H1 (cell line): ENCODE measurements around the gene LMNB1. TPM values are rescaled to one million over a fixed set of nuclear protein-coding genes. Genes with fewer than 3 reads are reported as not detected.

Experiments
- CTCF ChIA-PET: fragments of 300-600 bp; sonication (Branson Sonifier 250); formaldehyde crosslinking; loops from one replicate; lab custom pipeline; 2021; ENCODE audit not compliant: partially characterized antibody; lab: Charles Lee
- POLR2A ChIA-PET: fragments of 300-600 bp; sonication (Branson Sonifier 250); formaldehyde crosslinking; loops from one replicate; lab custom pipeline; 2021; ENCODE audit warnings: inconsistent platforms; ENCODE audit not compliant: partially characterized antibody; lab: Charles Lee
- DNase-seq, 2 experiments: peaks; one replicate each; pipeline versions ENCODE4 v3.0.0 to v3.0.0-alpha.2; 2010 to 2022; ENCODE audit warnings: low spot score in 2 of 2, low read depth in 1 of 2, mixed read lengths in 1 of 2
- FAIRE-seq: peaks from 2 replicates; lab custom pipeline; 2011; peaks lifted over from hg19 to GRCh38; lab: Jason Lieb, UNC
- H2AFZ ChIP-seq: 2 replicates; pipeline ENCODE4 v1.8.1; 2012; ENCODE audit warnings: low read length, inconsistent platforms
- H2AK5ac ChIP-seq: 2 replicates; pipeline ENCODE4 v1.6.1; 2013; ENCODE audit warnings: low read depth, low read length
- H2BK120ac ChIP-seq: replicated peaks from 2 replicates; pipeline ENCODE3; 2013; ENCODE audit warnings: low read depth, low read length, inconsistent platforms
- H2BK12ac ChIP-seq: 2 replicates; pipeline ENCODE4 v1.6.1; 2013; ENCODE audit warnings: low read depth, low read length
- H2BK15ac ChIP-seq: 2 replicates; pipeline ENCODE4 v1.6.1; 2013; ENCODE audit warnings: low read length
- H2BK20ac ChIP-seq: 2 replicates; pipeline ENCODE4 v1.6.1; 2013; ENCODE audit warnings: low read length
- H2BK5ac ChIP-seq: 2 replicates; pipeline ENCODE4 v1.6.1; 2013; ENCODE audit warnings: low read depth, low read length
- H3K14ac ChIP-seq: 2 replicates; pipeline ENCODE4 v1.6.1; 2013; ENCODE audit warnings: inconsistent platforms; ENCODE audit not compliant: insufficient read length
- H3K18ac ChIP-seq: 2 replicates; pipeline ENCODE4 v1.6.1; 2013; ENCODE audit warnings: low read length; ENCODE audit errors: extremely low read depth
- H3K23ac ChIP-seq: 2 replicates; pipeline ENCODE4 v1.6.1; 2013; ENCODE audit warnings: inconsistent platforms; ENCODE audit not compliant: insufficient read length
- H3K23me2 ChIP-seq: 2 replicates; pipeline ENCODE4 v1.6.1; 2013; ENCODE audit warnings: low read depth, low read length
- H3K27ac ChIP-seq: 2 replicates; pipeline ENCODE4 v1.6.1; 2011; ENCODE audit warnings: low read depth, low read length, inconsistent platforms
- H3K27me3 ChIP-seq, 4 experiments: replicated peaks in 1 of 4; 1 replicate in 1 of 4; 2 replicates in 3 of 4; pipeline versions ENCODE4 v1.6.1 to v1.8.1; 2011 to 2013; ENCODE audit warnings: low read length in 3 of 4, mild to moderate bottlenecking in 3 of 4, inconsistent platforms in 2 of 4, mixed read lengths in 2 of 4, moderate library complexity in 1 of 4; ENCODE audit not compliant: control insufficient read depth in 3 of 4, insufficient read depth in 3 of 4; ENCODE audit errors: extremely low read depth in 1 of 4
- H3K36me3 ChIP-seq, 4 experiments: 2 replicates each; pipeline versions ENCODE4 v1.6.1 to v1.8.1; 2011 to 2013; ENCODE audit warnings: mild to moderate bottlenecking in 4 of 4, low read length in 3 of 4, moderate library complexity in 2 of 4, control low read depth in 1 of 4, inconsistent platforms in 1 of 4; ENCODE audit not compliant: insufficient read depth in 4 of 4, control insufficient read depth in 2 of 4
- H3K4ac ChIP-seq: replicated peaks from 2 replicates; pipeline ENCODE3; 2013; ENCODE audit warnings: low read length, low read depth, mixed read lengths, inconsistent platforms; ENCODE audit not compliant: insufficient read length
- H3K4me1 ChIP-seq, 4 experiments: replicated peaks in 1 of 4; 1 replicate in 1 of 4; 2 replicates in 3 of 4; pipeline versions ENCODE4 v1.6.1 to v1.8.1; 2011 to 2013; ENCODE audit warnings: low read length in 3 of 4, inconsistent platforms in 2 of 4, mixed read lengths in 1 of 4; ENCODE audit not compliant: insufficient read depth in 4 of 4, control insufficient read depth in 3 of 4
- H3K4me2 ChIP-seq, 2 experiments: 2 replicates each; pipeline versions ENCODE4 v1.6.1 to v1.8.1; 2011 to 2013; ENCODE audit warnings: low read depth in 2 of 2, low read length in 2 of 2, control low read depth in 1 of 2, inconsistent platforms in 1 of 2, mild to moderate bottlenecking in 1 of 2; ENCODE audit not compliant: insufficient read depth in 1 of 2
- H3K4me3 ChIP-seq, 4 experiments: fragments of 200-600, 300-600 bp in 1 of 4; sonication (generic), shearing (Covaris generic), sonication (Bioruptor Twin) in 1 of 4; 2 replicates each; pipeline versions ENCODE4 v1.5.1 to v1.8.1; 2011 to 2016; ENCODE audit warnings: low read length in 4 of 4, low read depth in 3 of 4, control low read depth in 2 of 4, inconsistent platforms in 2 of 4, mild to moderate bottlenecking in 2 of 4, mixed read lengths in 1 of 4, moderate library complexity in 1 of 4; ENCODE audit not compliant: insufficient read depth in 2 of 4; ENCODE audit errors: extremely low read depth in 1 of 4
- H3K56ac ChIP-seq: replicated peaks from 2 replicates; pipeline ENCODE3; 2013; ENCODE audit warnings: low read depth, mild to moderate bottlenecking, mixed read lengths, low read length, inconsistent platforms; ENCODE audit not compliant: insufficient read length
- H3K79me1 ChIP-seq: 2 replicates; pipeline ENCODE4 v1.6.1; 2013; ENCODE audit warnings: low read depth, low read length, control low read depth
- H3K79me2 ChIP-seq, 2 experiments: 2 replicates each; pipeline versions ENCODE4 v1.6.1 to v1.8.1; 2012 to 2013; ENCODE audit warnings: low read length in 2 of 2, mild to moderate bottlenecking in 2 of 2, inconsistent platforms in 1 of 2; ENCODE audit not compliant: insufficient read depth in 2 of 2, control insufficient read depth in 1 of 2
- H3K9ac ChIP-seq, 4 experiments: replicated peaks in 1 of 4; 1 replicate in 1 of 4; 2 replicates in 3 of 4; pipeline versions ENCODE4 v1.6.1 to v1.8.1; 2011 to 2013; ENCODE audit warnings: low read depth in 3 of 4, low read length in 3 of 4, control low read depth in 2 of 4, mild to moderate bottlenecking in 2 of 4, moderate library complexity in 2 of 4, inconsistent platforms in 1 of 4; ENCODE audit errors: extremely low read depth in 1 of 4
- H3K9me3 ChIP-seq, 2 experiments: 2 replicates each; pipeline versions ENCODE4 v1.6.1 to v1.8.1; 2012 to 2013; ENCODE audit warnings: mild to moderate bottlenecking in 2 of 2, moderate library complexity in 2 of 2, control low read depth in 1 of 2, inconsistent platforms in 1 of 2, low read depth in 1 of 2, low read length in 1 of 2, mixed read lengths in 1 of 2; ENCODE audit not compliant: insufficient read depth in 2 of 2
- H4K20me1 ChIP-seq, 2 experiments: replicated peaks in 1 of 2; 2 replicates each; pipeline versions ENCODE3 to v1.8.1; 2011 to 2013; ENCODE audit warnings: inconsistent platforms in 2 of 2, low read length in 2 of 2, mild to moderate bottlenecking in 1 of 2; ENCODE audit not compliant: insufficient read depth in 2 of 2, control insufficient read depth in 1 of 2
- H4K5ac ChIP-seq: 2 replicates; pipeline ENCODE4 v1.6.1; 2013; ENCODE audit warnings: low read length, low read depth, mixed read lengths, inconsistent platforms; ENCODE audit not compliant: insufficient read length
- H4K8ac ChIP-seq: 2 replicates; pipeline ENCODE4 v1.8.0; 2013; ENCODE audit warnings: mild to moderate bottlenecking, moderate library complexity, low read length, inconsistent platforms; ENCODE audit not compliant: insufficient read depth; ENCODE audit errors: extremely low read depth
- H4K91ac ChIP-seq: replicated peaks from 2 replicates; pipeline ENCODE3; 2013; ENCODE audit warnings: low read length, mixed read lengths, inconsistent platforms; ENCODE audit not compliant: insufficient read length
- BACH1 ChIP-seq: IDR thresholded peaks from 2 replicates; pipeline ENCODE4 v1.6.1; 2012; ENCODE audit warnings: low read length, improper control_type of control experiment
- CBX8 ChIP-seq: fragments of 300-800, 300-1000 bp; sonication (generic); IDR thresholded peaks from 2 replicates; pipeline ENCODE4 v1.7.1; 2016; ENCODE audit warnings: low read depth, low read length, borderline replicate concordance
- CHD2 ChIP-seq: IDR thresholded peaks from 2 replicates; pipeline ENCODE4 v1.6.1; 2012; ENCODE audit warnings: low read length, improper control_type of control experiment
- GTF2F1 ChIP-seq: IDR thresholded peaks from 2 replicates; pipeline ENCODE4 v1.6.1; 2012; ENCODE audit warnings: low read depth, low read length, improper control_type of control experiment, borderline replicate concordance
- HDAC6 ChIP-seq: IDR thresholded peaks from one replicate; pipeline ENCODE4 v1.7.1; 2012; ENCODE audit warnings: low read depth, mild to moderate bottlenecking, inconsistent platforms, low read length, moderate library complexity
- NRF1 ChIP-seq: IDR thresholded peaks from 2 replicates; pipeline ENCODE4 v1.6.1; 2011; ENCODE audit warnings: mild to moderate bottlenecking, low read depth, low read length, improper control_type of control experiment
- PHF8 ChIP-seq: fragments of 200-600 bp; sonication (generic); conservative IDR thresholded peaks from 2 replicates; pipeline ENCODE4 v1.7.1; 2012; ENCODE audit warnings: low read depth, mild to moderate bottlenecking, inconsistent platforms, low read length, moderate library complexity
- RBBP5 ChIP-seq: IDR thresholded peaks from 2 replicates; pipeline ENCODE4 v1.7.1; 2012; ENCODE audit warnings: low read depth, mild to moderate bottlenecking, inconsistent platforms, low read length, moderate library complexity, borderline replicate concordance
- RFX5 ChIP-seq: IDR thresholded peaks from 2 replicates; pipeline ENCODE4 v1.6.1; 2011; ENCODE audit warnings: low read depth, low read length, improper control_type of control experiment, borderline replicate concordance
- RXRA ChIP-seq: IDR thresholded peaks from 2 replicates; pipeline ENCODE4 v1.6.1; 2011; ENCODE audit warnings: low read depth, mild to moderate bottlenecking, low read length, moderate library complexity; ENCODE audit not compliant: insufficient read depth
- SIRT6 ChIP-seq: IDR thresholded peaks from one replicate; pipeline ENCODE4 v1.7.1; 2012; ENCODE audit warnings: low read length, inconsistent platforms
- TBP ChIP-seq: IDR thresholded peaks from 2 replicates; pipeline ENCODE4 v1.6.1; 2011; ENCODE audit warnings: low read depth, low read length, improper control_type of control experiment
- YY1 ChIP-seq: IDR thresholded peaks from 2 replicates; pipeline ENCODE4 v1.6.1; 2011; ENCODE audit warnings: low read depth, mild to moderate bottlenecking, low read length
- WGBS, 2 experiments: shearing (Covaris generic) in 1 of 2; methylation state at CpG; one replicate each; pipeline versions ENCODE4 v1.1.6 to v1.1.7; 2013 to 2015; ENCODE audit warnings: low lambda C conversion rate in 2 of 2, mixed read lengths in 2 of 2, inconsistent platforms in 1 of 2, low coverage in 1 of 2, missing lambda C conversion rate in 1 of 2; ENCODE audit not compliant: insufficient replicate concordance in 2 of 2, insufficient coverage in 1 of 2, insufficient read length in 1 of 2; ENCODE audit errors: extremely low coverage in 1 of 2, missing lambda C conversion rate in 1 of 2; 5-methylcytosine and 5-hydroxymethylcytosine counted together
- polyA plus RNA-seq, 7 experiments: library from polyadenylated mRNA; depleted of rRNA in 3 of 7; stranded (reverse) in 5 of 7; unstranded in 2 of 7; fragments of >200 nt in 5 of 7; fragments of 200-250 nt in 2 of 7; gene quantifications; 1 replicate in 5 of 7; 2 replicates in 1 of 7; 4 replicates in 1 of 7; pipeline versions ENCODE4 v1.2.1 to v1.2.3, GENCODE V29; 2011 to 2013; ENCODE audit warnings: missing spikeins in 2 of 7, mixed read lengths in 2 of 7
- total RNA-seq: library from RNA; stranded (reverse); fragmentation: NEBNext Ultra II Directional; extraction: Animal tissue kit (Norgen Biotek cat#: 25700); gene quantifications from 2 replicates; pipeline ENCODE4 v1.2.1, GENCODE V29; 2021
- TF ChIP-seq, protein P1 (sequence below): IDR thresholded peaks from 2 replicates; pipeline ENCODE4 v1.6.1; 2012; ENCODE audit warnings: inconsistent platforms

Gene LMNB1
- total and polyA plus RNA-seq, 2 of the 8 experiments (the other 6 are each of a cell fraction or from before 2014, with no cell fraction given): 73.5 to 225 TPM

DNA sequence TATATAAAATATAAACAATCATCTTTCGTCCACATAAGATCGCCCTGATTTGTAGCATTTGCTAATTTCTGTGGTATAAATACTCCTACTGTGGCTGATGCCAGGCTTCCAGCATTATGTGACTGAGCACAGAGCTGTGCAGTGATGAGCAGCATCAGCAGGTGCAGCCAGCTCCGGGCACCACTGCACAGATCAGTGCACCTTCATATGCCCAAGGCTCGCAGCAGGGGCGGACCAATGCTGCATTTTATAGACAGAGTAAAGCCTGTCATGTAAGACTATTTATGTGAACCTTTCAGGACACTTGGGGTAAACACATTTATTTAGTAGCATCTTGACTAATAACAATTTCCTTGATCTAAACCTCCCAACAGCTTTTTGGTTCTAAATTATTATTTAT is 53.1 kb downstream of the LMNB1 start:
- Histone ChIP-seq H2BK120ac (no peak overlapping the region), H4K91ac (no peak overlapping the region), H3K27me3 (no peaks in the 10 kb centered on the region), H4K8ac (no peak overlapping the region), H4K20me1 (peaks cover 3 to 4% of the 10 kb centered on the region in 2 experiments), H3K4me3 (no peak overlapping the region), H3K23ac (no peak overlapping the region), H2BK5ac (no peak overlapping the region), H4K5ac (no peak overlapping the region), H2AK5ac (no peak overlapping the region), H3K27ac (no peak overlapping the region), H3K56ac (no peak overlapping the region), H2BK15ac (no peak overlapping the region), H3K36me3 (peaks cover 18 to 90% (median 56%) of the 10 kb centered on the region in 4 experiments), H3K9me3 (no peaks in the 10 kb centered on the region), H3K79me2 (peaks cover 0 to 10% of the 10 kb centered on the region in 2 experiments; a peak in 1 of 4 replicates), H2AFZ (no peak overlapping the region), H3K4me2 (no peak overlapping the region), H2BK20ac (no peak overlapping the region), H3K14ac (no peak overlapping the region), H3K4me1 (peaks cover 0 to 14% (median 4%) of the 10 kb centered on the region in 4 experiments; a peak in 4 of 7 replicates), H3K23me2 (no peaks in the 10 kb centered on the region), H3K4ac (no peak overlapping the region), H3K9ac (no peak overlapping the region), H3K18ac (no peak overlapping the region), H2BK12ac (no peak overlapping the region)
- CTCF ChIA-PET: interaction anchor here (0.6 to 1.9 kb wide), 5 partner anchors 9 to 168 kb away, joined by 3 to 5 read pairs (median 3); partner anchors contain the start of gene LMNB1
- POLR2A ChIA-PET: interaction anchor here (0.9 to 2.3 kb wide), 3 partner anchors 9 to 52 kb away, joined by 3 to 5 read pairs (median 3); no protein-coding TSS in a partner anchor
- FAIRE-seq (no peak), DNase-seq (no peak)
- 83% methylated on average over 5 of the region's 5 CpGs; no CpG with 5 or more reads in 1 of the 2 experiments for WGBS, 2 experiments
- TF ChIP-seq YY1 (no peak), HDAC6 (no peak), BACH1 (no peak), NRF1 (no peak), TBP (no peak), CHD2 (no peak), PHF8 (no peak), SIRT6 (no peak), GTF2F1 (no peak), RFX5 (no peak), RBBP5 (no peak), CBX8 (no peak), RXRA (no peak)
- TF ChIP-seq, protein P1, sequence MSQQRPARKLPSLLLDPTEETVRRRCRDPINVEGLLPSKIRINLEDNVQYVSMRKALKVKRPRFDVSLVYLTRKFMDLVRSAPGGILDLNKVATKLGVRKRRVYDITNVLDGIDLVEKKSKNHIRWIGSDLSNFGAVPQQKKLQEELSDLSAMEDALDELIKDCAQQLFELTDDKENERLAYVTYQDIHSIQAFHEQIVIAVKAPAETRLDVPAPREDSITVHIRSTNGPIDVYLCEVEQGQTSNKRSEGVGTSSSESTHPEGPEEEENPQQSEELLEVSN: no peak
- TF ChIP-seq, all 59 proteins: peak for 0
- peaks cover 2% of the 10 kb centered on the region; the same call in 1 of the 2 replicates for H3K79me1 ChIP-seq
